GM19467 (cell line): Measurements from ENCODE around the gene CYP2D6.
"Not testable (repeated sequence)": the region's sequence is repeated elsewhere in the genome, so short reads cannot be mapped to it uniquely, and the experiment has no call there.

ENCODE experiments used
- ATAC-seq: cut with Tn5 transposase; IDR thresholded peaks from one replicate; pipeline ENCODE4 v1.9.1; 2021; ENCODE audit warnings: mild to moderate bottlenecking, moderate library complexity; ENCODE audit not compliant: unreplicated experiment

The CYP2D6 gene

GRCh38 chr22:42158456-42159132 is 28.0 kb upstream of the CYP2D6 start:
- no peak for ATAC-seq

DNA sequence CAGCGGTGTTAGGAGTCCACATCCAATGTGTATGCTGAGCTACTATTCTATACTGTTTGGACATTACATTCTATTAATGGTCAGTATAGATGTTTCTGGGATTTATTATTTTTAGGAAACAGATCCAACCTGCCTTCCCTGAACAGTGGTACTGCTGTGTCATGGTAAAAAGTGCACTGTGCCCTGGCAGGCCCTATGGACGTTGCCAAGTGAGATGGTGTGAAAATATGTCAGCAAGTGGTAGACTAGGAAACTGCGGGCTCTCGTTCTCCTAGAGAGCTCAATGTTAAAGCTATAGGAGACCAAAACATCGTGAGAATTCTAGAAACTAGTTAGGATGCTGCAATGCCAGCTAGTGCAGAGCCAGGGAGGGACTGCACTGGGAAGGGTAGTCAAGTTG is 26.0 kb upstream of the CYP2D6 start:
- no peak for ATAC-seq

GRCh38 chr22:42156121-42156520 is 25.5 kb upstream of the CYP2D6 start:
- no peak for ATAC-seq

DNA sequence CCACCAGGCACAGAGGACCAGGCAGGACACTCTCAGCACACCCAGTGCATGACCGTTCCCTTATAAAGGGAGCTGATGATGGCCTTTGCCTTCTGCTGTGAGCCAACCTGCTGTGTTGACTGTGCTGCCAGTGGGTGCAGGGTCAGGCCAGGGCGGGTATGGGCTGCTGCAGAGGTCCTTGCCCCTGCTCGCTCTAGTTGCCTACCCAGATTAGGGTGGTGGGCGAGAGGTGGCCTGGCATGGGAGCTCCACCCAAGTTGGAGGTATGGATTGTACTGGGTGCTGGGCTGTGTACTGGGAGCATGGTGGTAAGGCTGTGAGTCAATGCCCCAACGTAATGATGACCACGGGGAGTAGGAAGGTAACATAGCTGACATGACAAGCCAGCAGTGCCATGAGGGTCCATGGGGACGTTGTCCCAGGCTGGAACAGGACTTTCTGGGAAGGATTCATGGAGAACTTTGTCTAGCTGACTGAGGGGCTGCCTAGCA is 24.5 kb upstream of the CYP2D6 start:
- no peak for ATAC-seq

GRCh38 chr22:42154293-42155052 is 23.9 kb upstream of the CYP2D6 start:
- no peak for ATAC-seq

GRCh38 chr22:42152661-42153270 is 22.2 kb upstream of the CYP2D6 start:
- no peak for ATAC-seq

DNA sequence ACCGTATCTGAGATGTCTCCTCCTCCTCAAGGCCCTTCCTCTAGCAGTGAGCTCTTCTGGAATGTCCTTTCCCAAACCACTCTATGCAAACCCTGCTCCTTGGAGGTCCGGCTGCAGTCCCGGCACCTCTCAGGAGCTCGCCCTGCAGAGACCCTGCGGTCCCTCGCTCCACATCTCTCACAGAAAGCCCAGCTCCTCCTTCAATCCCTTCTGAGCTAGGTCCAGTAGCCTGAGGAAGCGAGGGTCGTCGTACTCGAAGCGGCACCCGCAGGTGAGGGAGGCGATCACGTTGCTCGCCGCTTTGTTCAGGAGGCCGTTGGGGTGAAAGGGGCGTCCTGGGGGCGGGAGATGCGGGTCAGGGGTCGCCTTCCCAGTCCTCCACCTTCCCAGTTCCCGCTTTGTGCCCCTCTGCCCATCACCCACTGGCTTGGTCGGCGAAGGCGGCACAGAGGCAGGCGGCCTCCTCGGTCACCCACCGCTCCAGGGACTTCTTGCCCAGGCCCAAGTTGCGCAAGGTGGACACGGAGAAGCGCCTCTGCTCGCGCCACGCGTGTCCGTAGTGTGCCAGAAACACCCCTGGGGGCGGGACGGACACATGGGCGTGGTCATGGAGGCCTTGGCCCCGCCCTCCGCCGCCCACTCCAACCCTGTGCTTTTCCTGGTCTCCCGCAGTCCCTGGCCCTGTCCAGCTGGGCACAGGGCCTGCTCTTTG is 21.5 kb upstream of the CYP2D6 start:
- ATAC-seq, result no peak

DNA sequence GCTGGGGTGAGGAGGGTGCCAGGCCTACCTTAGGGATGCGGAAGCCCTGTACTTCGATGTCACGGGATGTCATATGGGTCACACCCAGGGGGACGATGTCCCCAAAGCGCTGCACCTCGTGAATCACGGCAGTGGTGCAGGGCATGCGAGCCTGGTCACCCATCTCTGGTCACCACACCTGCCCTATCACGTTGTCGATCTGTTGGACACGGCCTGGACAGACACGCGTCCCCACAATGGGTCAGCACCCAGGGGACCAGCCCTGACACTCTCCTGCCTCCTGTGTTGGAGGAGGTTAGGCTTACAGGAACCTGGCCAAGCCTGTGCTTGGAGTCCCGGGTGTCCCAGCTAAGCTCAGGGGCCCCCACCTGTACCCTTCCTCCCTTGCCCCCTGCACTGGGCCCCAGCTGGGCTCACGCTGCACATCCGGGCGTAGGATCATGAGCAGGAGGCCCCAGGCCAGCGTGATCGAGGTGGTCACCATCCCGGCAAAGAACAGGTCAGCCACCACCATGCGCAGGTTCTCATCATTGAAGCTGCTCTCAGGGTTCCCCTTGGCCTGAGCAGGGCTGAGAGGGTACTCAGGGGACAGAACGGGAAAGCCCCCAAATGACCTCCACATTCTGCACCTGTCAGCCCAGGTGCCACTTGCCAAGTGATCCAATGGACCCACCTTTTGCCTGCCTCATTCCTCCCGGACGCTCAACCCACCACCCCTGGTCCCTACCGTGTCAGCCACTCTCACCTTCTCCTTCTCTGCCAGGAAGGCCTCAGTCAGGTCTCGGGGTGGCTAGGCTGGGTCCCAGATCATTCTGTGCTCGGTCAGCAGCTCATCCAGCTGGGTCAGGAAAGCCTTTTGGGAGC is 20.3 kb upstream of the CYP2D6 start:
- no peak for ATAC-seq

- ATAC-seq, result not testable (repeated sequence)
Observed at GRCh38 chr22:42149798-42150197, 19.2 kb upstream of the CYP2D6 start.

GRCh38 chr22:42145175-42145574 is 14.6 kb upstream of the CYP2D6 start:
- ATAC-seq, result no peak

DNA sequence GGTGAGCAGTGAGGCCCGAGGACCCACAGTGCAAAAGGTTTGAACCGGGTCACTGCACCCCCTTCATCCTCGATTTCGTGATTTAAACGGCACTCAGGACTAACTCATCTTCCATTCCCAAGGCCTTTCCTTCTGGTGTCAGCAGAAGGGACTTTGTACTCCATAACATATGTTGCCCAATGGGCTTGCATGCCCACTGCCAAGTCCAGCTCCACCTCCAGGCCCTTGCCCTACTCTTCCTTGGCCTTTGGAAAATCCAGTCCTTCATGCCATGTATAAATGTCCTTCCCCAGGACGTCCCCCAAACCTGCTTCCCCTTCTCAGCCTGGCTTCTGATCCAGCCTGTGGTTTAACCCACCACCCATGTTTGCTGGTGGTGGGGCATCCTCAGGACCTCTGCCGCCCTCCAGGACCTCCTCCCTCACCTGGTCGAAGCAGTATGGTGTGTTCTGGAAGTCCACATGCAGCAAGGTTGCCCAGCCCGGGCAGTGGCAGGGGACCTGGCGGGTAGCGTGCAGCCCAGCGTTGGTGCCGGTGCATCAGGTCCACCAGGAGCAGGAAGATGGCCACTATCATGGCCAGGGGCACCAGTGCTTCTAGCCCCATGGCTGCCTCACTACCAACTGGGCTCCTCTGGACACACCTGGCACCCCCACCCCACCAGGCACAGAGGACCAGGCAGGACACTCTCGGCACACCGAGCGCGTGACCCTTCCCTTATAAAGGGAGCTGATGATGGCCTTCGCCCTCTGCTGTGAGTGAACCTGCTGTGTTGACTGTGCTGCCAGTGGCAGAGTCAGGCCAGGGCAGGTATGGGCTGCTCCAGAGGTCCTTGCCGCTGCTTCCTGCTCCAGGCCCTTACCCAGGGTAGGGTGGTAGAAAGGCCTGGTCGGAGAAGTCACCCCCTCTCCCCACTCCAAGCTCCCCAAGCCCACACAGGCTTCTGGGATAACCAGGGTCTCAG is 13.5 kb upstream of the CYP2D6 start:
- not testable (repeated sequence) for ATAC-seq

DNA sequence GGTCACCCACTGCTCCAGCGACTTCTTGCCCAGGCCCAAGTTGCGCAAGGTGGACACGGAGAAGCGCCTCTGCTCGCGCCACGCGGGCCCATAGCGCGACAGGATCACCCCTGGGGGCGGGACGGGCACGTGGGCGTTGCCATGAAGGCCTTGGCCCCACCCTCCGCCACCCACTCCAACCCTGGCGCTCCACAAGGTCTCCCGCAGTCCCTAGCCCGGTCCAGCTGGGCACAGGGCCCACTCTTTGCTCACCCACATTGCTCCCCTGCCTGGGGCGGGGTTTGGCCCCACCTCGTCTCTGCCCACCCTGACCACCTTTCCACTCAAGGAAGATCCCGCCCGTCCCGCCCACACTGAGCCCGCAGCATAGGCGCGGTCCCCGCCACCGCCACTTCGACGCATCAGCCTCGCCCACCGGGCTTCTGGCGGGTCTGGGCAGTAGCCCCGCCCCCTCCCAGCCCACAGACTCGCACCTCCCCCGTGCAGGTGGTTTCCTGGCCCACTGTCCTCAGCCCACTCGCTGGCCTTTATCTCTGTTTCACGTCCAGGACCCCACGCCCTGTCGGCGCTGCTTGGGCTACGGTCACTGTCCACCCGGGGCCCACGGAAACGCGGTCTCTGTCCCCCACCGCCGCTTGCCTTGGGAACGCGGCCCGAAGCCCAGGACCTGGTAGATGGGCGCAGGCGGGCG is 12.3 kb upstream of the CYP2D6 start:
- no peak for ATAC-seq

DNA sequence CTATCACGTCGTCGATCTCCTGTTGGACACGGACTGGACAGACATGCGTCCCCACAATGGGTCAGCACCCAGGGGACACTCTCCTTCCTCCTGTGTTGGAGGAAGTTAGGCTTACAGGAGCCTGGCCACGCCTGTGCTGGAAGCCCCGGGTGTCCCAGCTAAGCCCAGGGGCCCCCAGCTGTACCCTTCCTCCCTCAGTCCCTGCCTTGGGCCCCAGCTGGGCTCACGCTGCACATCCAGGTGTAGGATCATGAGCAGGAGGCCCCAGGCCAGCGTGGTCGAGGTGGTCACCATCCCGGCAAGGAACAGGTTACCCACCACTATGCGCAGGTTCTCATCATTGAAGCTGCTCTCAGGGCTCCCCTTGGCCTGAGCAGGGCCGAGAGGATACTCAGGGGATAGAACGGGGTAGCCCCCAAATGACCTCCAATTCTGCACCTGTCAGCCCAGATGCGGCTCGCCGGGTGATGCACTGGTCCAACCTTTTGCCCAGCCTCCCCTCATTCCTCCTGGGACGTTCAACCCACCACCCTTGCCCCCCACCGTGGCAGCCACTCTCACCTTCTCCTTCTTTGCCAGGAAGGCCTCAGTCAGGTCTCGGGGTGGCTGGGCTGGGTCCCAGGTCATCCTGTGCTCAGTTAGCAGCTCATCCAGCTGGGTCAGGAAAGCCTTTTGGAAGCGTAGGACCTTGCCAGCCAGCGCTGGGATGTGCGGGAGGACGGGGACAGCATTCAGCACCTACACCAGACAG is 10.9 kb upstream of the CYP2D6 start:
- ATAC-seq, result not testable (repeated sequence)

DNA sequence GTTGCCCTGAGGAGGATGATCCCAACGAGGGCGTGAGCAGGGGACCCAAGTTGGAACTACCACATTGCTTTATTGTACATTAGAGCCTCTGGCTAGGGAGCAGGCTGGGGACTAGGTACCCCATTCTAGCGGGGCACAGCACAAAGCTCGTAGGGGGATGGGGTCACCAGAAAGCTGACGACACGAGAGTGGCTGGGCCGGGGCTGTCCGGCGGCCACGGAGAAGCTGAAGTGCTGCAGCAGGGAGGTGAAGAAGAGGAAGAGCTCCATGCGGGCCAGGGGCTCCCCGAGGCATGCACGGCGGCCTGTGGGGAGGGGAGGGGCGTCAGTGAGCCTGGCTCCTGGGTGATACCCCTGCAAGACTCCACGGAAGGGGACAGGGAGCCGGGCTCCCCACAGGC is 9.5 kb upstream of the CYP2D6 start:
- not testable (repeated sequence) for ATAC-seq

DNA sequence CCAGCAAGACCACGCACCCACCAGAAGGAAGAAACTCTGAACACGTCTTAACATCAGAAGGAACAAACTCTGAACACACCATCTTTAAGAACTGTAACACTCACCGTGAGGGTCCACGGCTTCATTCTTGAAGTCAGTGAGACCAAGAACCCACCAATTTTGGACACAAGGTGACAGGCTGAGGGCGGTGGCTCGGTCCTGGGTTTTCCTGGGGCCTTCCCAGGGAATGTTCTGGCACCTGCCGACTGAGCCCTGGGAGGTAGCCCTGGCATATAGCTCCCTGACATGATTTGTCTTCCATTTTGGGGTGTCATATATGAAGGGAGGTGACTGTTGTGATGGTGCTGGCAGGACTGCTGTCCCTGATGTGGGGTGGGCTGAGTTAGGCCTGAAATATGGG is 8.9 kb upstream of the CYP2D6 start:
- not testable (repeated sequence) for ATAC-seq

- ATAC-seq, result no peak
Observed at GRCh38 chr22:42138972-42139371, 8.4 kb upstream of the CYP2D6 start.

DNA sequence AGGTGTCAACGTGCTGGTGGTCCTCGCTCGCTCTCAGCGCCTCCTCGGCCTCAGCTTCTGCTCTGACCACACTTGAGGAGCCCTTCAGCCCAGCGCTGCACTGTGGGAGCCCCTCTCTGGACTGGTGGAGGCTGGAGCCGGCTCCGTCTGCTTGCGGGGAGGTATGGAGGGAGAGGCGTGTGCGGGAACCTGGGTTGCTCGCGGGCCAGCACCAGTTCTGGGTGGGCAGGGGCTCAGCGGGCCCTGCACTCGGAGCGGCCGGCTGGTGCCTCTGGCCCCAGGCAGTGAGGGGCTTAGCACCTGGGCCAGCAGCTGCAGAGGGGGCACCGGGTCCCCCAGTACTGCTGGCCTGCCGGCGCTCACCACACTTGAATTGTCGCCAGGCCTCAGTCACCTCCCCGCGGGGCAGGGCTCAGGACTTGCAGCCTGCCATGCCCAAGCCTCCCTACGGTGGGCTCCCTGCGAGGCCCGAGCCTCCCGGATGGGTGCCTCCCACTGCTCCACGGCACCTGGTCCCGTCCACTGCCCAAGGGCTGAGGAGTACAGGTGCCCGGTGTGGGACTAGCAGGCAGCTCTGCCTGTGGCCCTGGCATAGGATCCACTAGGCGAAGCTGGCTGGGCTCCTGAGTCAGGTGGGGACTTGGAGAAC is 7.6 kb upstream of the CYP2D6 start:
- ATAC-seq, result no peak
